ENCODE results near the gene CPA4.

DNA sequence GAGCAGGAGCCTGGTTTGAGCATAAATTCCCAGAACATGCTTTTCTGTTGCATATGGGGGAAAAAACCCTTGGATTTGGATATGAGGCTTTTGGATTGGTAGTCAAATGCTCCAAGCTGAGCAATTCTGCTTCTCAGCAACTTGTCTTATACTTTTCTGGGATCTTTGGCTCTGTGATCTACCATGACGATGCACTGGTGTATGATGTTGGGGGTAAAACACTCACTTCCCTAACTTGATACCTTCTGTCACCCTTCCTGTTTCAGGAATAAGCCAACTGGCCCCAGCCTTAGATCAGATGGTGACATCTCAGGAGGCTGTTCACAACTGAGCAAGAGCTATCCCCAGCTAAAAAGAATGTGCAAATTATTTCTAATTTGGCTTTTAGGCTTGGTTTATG is 13.1 kb upstream of the CPA4 start:
- TF ChIP-seq, protein P1, sequence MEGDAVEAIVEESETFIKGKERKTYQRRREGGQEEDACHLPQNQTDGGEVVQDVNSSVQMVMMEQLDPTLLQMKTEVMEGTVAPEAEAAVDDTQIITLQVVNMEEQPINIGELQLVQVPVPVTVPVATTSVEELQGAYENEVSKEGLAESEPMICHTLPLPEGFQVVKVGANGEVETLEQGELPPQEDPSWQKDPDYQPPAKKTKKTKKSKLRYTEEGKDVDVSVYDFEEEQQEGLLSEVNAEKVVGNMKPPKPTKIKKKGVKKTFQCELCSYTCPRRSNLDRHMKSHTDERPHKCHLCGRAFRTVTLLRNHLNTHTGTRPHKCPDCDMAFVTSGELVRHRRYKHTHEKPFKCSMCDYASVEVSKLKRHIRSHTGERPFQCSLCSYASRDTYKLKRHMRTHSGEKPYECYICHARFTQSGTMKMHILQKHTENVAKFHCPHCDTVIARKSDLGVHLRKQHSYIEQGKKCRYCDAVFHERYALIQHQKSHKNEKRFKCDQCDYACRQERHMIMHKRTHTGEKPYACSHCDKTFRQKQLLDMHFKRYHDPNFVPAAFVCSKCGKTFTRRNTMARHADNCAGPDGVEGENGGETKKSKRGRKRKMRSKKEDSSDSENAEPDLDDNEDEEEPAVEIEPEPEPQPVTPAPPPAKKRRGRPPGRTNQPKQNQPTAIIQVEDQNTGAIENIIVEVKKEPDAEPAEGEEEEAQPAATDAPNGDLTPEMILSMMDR (conservative IDR thresholded peaks at IDR 0.05; ENCODE audit: low read depth, low read length) = no peak
- TF ChIP-seq EZH2 (IDR thresholded peaks at IDR 0.05; ENCODE audit: low read length, unreplicated experiment) = no peak
- TF ChIP-seq EZH2phosphoT487 (IDR thresholded peaks at IDR 0.05; ENCODE audit: borderline replicate concordance, low read length) = no peak

Measured in PC-3 (cell line).